BJ (cell line): Measurements from ENCODE around the gene MBNL3. TPM values are rescaled to one million over a fixed set of nuclear protein-coding genes. Genes with fewer than 3 reads are reported as not detected.

Experiments used
- CTCF ChIA-PET: fragments of 350-600 bp; formaldehyde crosslinking; extraction: SDS; loops from one replicate; lab custom pipeline; 2021; ENCODE audit warnings: antibody characterized with exemption, inconsistent platforms; lab: Yijun Ruan, JAX
- POLR2A ChIA-PET: fragments of 300-600 bp; sonication (Branson Sonifier 250); formaldehyde crosslinking; extraction: SDS; loops from one replicate; lab custom pipeline; 2021; ENCODE audit warnings: antibody characterized with exemption; lab: Charles Lee
- DNase-seq: peaks from one replicate; pipeline ENCODE4 v3.0.0-alpha.2; 2011; ENCODE audit warnings: low read depth
- H3K27me3 ChIP-seq: 2 replicates; pipeline ENCODE4 v1.6.0; 2011; ENCODE audit warnings: low read length; ENCODE audit not compliant: control insufficient read depth, insufficient read depth
- H3K36me3 ChIP-seq: 2 replicates; pipeline ENCODE4 v1.5.1; 2011; ENCODE audit warnings: low read length; ENCODE audit not compliant: control insufficient read depth, insufficient read depth
- H3K4me3 ChIP-seq: 2 replicates; pipeline ENCODE4 v1.5.1; 2011; ENCODE audit warnings: low read depth, mild to moderate bottlenecking, control low read depth, low read length
- CTCF ChIP-seq: IDR thresholded peaks from 2 replicates; pipeline ENCODE4 v1.5.1; 2011; ENCODE audit warnings: low read depth, mild to moderate bottlenecking, control low read depth, inconsistent platforms, low read length, moderate library complexity; ENCODE audit not compliant: insufficient read depth
- polyA plus RNA-seq: library from polyadenylated mRNA; depleted of rRNA; stranded (reverse); fragments of >200 nt; gene quantifications from 2 replicates; pipeline ENCODE4 v1.2.3, GENCODE V29; 2011

Gene MBNL3
- polyA plus RNA-seq, 1 experiment: 1.3 TPM

- no peak for DNase-seq
- ChIA-PET POLR2A (no interaction called here), CTCF (no interaction called here)
Measured at GRCh38 chrX:132442691-132443090, 46.1 kb downstream of the MBNL3 start.

GRCh38 chrX:132435222-132435621 lies 53.6 kb downstream of the MBNL3 start:
- H3K27me3 ChIP-seq: no peaks in the 10 kb centered on the region
- DNase-seq: no peak
- POLR2A ChIA-PET: no interaction called here
- no peak overlapping the region for H3K4me3 ChIP-seq
- no peaks in the 10 kb centered on the region for H3K36me3 ChIP-seq
- TF ChIP-seq CTCF: no peak
- CTCF ChIA-PET: no interaction called here

More at GRCh38 chrX:132442691-132443090, 46.1 kb downstream of the MBNL3 start:
- no peak for TF ChIP-seq CTCF
- Histone ChIP-seq H3K36me3 (no peaks in the 10 kb centered on the region), H3K27me3 (no peaks in the 10 kb centered on the region), H3K4me3 (no peak overlapping the region)

- no peaks in the 10 kb centered on the region for H3K27me3 ChIP-seq
- TF ChIP-seq CTCF: no peak
- ChIA-PET CTCF (no interaction called here), POLR2A (no interaction called here)
- no peaks in the 10 kb centered on the region for H3K36me3 ChIP-seq
- H3K4me3 ChIP-seq: no peak overlapping the region
- DNase-seq: no peak
Measured at GRCh38 chrX:132433551-132433950, 55.3 kb downstream of the MBNL3 start.

GRCh38 chrX:132433001-132433400 lies 55.8 kb downstream of the MBNL3 start:
- no peak for TF ChIP-seq CTCF

GRCh38 chrX:132428896-132429295 lies 59.9 kb downstream of the MBNL3 start:
- H3K27me3 ChIP-seq: no peaks in the 10 kb centered on the region
- no peak overlapping the region for H3K4me3 ChIP-seq
- POLR2A ChIA-PET: no interaction called here
- H3K36me3 ChIP-seq: no peaks in the 10 kb centered on the region
- no peak for TF ChIP-seq CTCF
- CTCF ChIA-PET: interaction anchor here (0.6 to 0.7 kb wide), 2 partner anchors 120 to 203 kb away, joined by 3 read pairs; no protein-coding TSS in a partner anchor
- no peak for DNase-seq

More at GRCh38 chrX:132433001-132433400, 55.8 kb downstream of the MBNL3 start:
- no peak for DNase-seq
- Histone ChIP-seq H3K27me3 (no peaks in the 10 kb centered on the region), H3K4me3 (no peak overlapping the region), H3K36me3 (no peaks in the 10 kb centered on the region)
- ChIA-PET CTCF (no interaction called here), POLR2A (no interaction called here)
